MM.1S (cell line): Measurements from ENCODE around the gene PTGES3.

Experiments
- CTCF ChIP-seq: fragments of 300-600 bp; sonication (generic); IDR thresholded peaks from 2 replicates; pipeline ENCODE4 v1.5.1; 2016; ENCODE audit warnings: antibody characterized with exemption, low read length, mixed read lengths
- EZH2phosphoT487 ChIP-seq: fragments of 300-600 bp; sonication (generic); IDR thresholded peaks from 2 replicates; pipeline ENCODE4 v1.6.1; 2018; ENCODE audit warnings: antibody characterized with exemption, low read length

- TF ChIP-seq CTCF (no peak), EZH2phosphoT487 (no peak)
Measured at GRCh38 chr12:56626701-56627100, 61.4 kb downstream of the PTGES3 start.
